Measurements from ENCODE around the gene LY6G6F.

LY6G6F gene

DNA sequence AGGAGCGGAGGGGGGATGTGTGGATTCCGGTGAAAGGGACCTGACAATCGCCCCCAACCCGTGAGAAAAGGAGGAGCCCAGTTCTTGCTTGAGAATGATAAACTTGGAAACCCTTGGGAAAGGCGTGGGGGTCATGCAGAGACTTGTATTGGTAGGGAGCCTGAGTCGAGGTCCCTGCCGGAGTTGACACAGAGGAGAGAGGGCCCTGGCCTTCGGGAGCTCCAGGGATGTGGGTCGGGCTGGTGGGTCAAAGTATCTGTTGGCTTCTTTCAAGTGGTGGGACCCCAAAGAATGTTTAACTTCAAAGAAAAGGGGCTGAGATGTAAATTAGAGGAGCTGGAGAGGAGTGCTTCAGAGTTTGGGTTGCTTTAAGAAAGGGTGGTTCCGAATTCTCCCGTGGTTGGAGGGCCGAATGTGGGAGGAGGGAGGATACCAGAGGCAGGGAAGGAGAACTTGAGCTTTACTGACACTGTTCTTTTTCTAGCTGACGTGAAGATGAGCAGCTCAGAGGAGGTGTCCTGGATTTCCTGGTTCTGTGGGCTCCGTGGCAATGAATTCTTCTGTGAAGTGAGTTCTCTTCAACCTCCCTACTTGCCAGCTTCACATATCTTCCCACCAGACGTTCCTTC lies 40.2 kb upstream of the LY6G6F start:
- Histone ChIP-seq H3K9me3 (replicated peaks; ENCODE audit: insufficient read depth, low read length) (no peaks in the 10 kb centered on the region), H3K27ac (ENCODE audit: low read length) (peak overlapping the region; percentile 12; the same call in 1 of the 2 replicates), H3K4me1 (ENCODE audit: low read length) (peaks cover 27% of the 10 kb centered on the region), H3K9me2 (replicated peaks; ENCODE audit: insufficient read depth, low read length) (no peaks in the 10 kb centered on the region), H2AFZ (ENCODE audit: low read length) (peak overlapping the region; percentile 56; the same call in 1 of the 2 replicates), H3K79me2 (ENCODE audit: low read length) (peaks cover 70% of the 10 kb centered on the region), H3K4me2 (ENCODE audit: low read depth, low read length) (peak overlapping the region; percentile 70), H3K36me3 (replicated peaks; ENCODE audit: insufficient read depth, low read length) (peaks cover 13% of the 10 kb centered on the region), H3K9ac (ENCODE audit: low read length) (peak overlapping the region; percentile 89), H3K27me3 (replicated peaks; ENCODE audit: insufficient read depth, low read length) (no peaks in the 10 kb centered on the region), H3K4me3 (ENCODE audit: low read length) (peak overlapping the region; percentile 99), H3F3A (ENCODE audit: insufficient read depth, low read length) (peaks cover 15% of the 10 kb centered on the region), H4K20me1 (ENCODE audit: insufficient read depth, low read length) (no peaks in the 10 kb centered on the region)
- no peak for TF ChIP-seq CTCF (IDR thresholded peaks at IDR 0.05; ENCODE audit: low read length)
- no peak for TF ChIP-seq EZH2phosphoT487 (IDR thresholded peaks at IDR 0.05; ENCODE audit: low read length)
- TF ChIP-seq EZH2 (optimal IDR thresholded peaks at IDR 0.05; ENCODE audit: low read depth, low read length), result no peak
- no peak for DNase-seq

DNA sequence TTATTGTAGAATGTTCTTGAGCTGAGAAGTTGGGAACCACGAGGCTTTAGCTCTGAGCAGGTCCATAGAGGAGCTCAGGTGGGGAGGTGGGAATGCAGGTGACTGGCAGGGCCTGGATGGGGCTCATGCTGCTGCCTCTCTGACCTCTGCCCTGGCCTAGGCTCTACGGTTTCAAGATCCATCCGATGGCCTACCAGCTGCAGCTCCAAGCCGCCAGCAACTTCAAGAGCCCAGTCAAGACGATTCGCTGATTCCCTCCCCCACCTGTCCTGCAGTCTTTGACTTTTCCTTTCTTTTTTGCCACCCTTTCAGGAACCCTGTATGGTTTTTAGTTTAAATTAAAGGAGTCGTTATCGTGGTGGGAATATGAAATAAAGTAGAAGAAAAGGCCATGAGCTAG lies 37.0 kb upstream of the LY6G6F start, which contains the start of gene LY6G5B:
TSS of gene LY6G5B (plus strand) at position 301 of the 400 bp plus-strand sequence. CDS start 975 bp downstream, outside the sequence.
- TF ChIP-seq EZH2 (optimal IDR thresholded peaks at IDR 0.05; ENCODE audit: low read depth, low read length) (no peak), CTCF (IDR thresholded peaks at IDR 0.05; ENCODE audit: low read length) (no peak), EZH2phosphoT487 (IDR thresholded peaks at IDR 0.05; ENCODE audit: low read length) (no peak)

DNA sequence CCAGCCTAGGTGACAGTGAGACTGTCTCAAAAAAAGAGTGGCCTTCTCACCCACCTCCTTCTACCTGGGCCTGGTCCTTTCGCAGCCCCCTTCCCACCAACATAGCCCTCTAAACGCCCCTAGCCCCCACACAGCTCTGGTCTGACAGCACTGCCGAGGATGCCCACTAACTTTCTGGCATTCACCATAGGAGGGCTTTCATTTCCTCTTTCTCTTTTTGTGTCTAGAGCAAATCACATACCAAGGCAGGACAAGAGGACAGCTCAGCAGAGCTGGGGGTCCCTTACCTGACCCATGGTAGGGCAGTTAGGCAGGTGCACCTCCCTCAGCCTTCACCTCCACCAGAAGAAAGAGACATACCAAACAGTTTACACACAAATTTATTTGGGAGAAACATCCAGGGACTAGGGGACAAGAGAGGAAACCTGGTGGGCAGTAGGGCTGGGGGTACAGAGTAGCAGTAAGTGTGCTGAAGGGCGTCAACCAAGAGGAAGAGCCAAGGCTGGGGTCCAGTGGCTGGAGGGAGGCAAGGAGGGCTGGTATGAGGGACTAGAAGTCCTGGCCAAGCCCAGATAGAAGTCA lies 30.3 kb upstream of the LY6G6F start:
- no peak for DNase-seq
- H3K4me1 ChIP-seq (ENCODE audit: low read length), result no peaks in the 10 kb centered on the region; the same call in 1 of the 2 replicates

More for the DNA sequence above, 37.0 kb upstream of the LY6G6F start, which contains the start of gene LY6G5B:
- no peak within 1 kb of the TSS for H3K9ac ChIP-seq (ENCODE audit: low read length)
- peaks cover 13% of the 10 kb centered on the region for H3K36me3 ChIP-seq (replicated peaks; ENCODE audit: insufficient read depth, low read length)
- no peaks in the 10 kb centered on the region for H3K27me3 ChIP-seq (replicated peaks; ENCODE audit: insufficient read depth, low read length)
- H3K79me2 ChIP-seq (ENCODE audit: low read length), result peaks cover 44% of the 10 kb centered on the region
- H3K4me2 ChIP-seq (ENCODE audit: low read depth, low read length), result no peak within 1 kb of the TSS
- H2AFZ ChIP-seq (ENCODE audit: low read length), result no peak within 1 kb of the TSS
- H3K4me3 ChIP-seq (ENCODE audit: low read length), result no peak within 1 kb of the TSS
- no peaks in the 10 kb centered on the region for H3K9me3 ChIP-seq (replicated peaks; ENCODE audit: insufficient read depth, low read length)
- no peak for DNase-seq
- no peak within 1 kb of the TSS for H3K27ac ChIP-seq (ENCODE audit: low read length)
- no peaks in the 10 kb centered on the region for H4K20me1 ChIP-seq (ENCODE audit: insufficient read depth, low read length)
- H3K4me1 ChIP-seq (ENCODE audit: low read length), result peaks cover 4% of the 10 kb centered on the region; the same call in 1 of the 2 replicates
- no peaks in the 10 kb centered on the region for H3K9me2 ChIP-seq (replicated peaks; ENCODE audit: insufficient read depth, low read length)
- H3F3A ChIP-seq (ENCODE audit: insufficient read depth, low read length), result peaks cover 6% of the 10 kb centered on the region

More for the DNA sequence above, 30.3 kb upstream of the LY6G6F start:
- H4K20me1 ChIP-seq (ENCODE audit: insufficient read depth, low read length), result no peaks in the 10 kb centered on the region
- H3F3A ChIP-seq (ENCODE audit: insufficient read depth, low read length), result peaks cover 5% of the 10 kb centered on the region; the same call in 1 of the 2 replicates
- no peaks in the 10 kb centered on the region for H3K9me2 ChIP-seq (replicated peaks; ENCODE audit: insufficient read depth, low read length)
- no peak overlapping the region for H3K27ac ChIP-seq (ENCODE audit: low read length)
- no peaks in the 10 kb centered on the region for H3K79me2 ChIP-seq (ENCODE audit: low read length)
- H3K36me3 ChIP-seq (replicated peaks; ENCODE audit: insufficient read depth, low read length), result no peaks in the 10 kb centered on the region
- H3K4me3 ChIP-seq (ENCODE audit: low read length), result no peak overlapping the region
- H3K27me3 ChIP-seq (replicated peaks; ENCODE audit: insufficient read depth, low read length), result no peaks in the 10 kb centered on the region
- no peak overlapping the region for H2AFZ ChIP-seq (ENCODE audit: low read length)
- no peak for TF ChIP-seq EZH2 (optimal IDR thresholded peaks at IDR 0.05; ENCODE audit: low read depth, low read length)
- no peak for TF ChIP-seq EZH2phosphoT487 (IDR thresholded peaks at IDR 0.05; ENCODE audit: low read length)
- TF ChIP-seq CTCF (IDR thresholded peaks at IDR 0.05; ENCODE audit: low read length), result no peak
- H3K9me3 ChIP-seq (replicated peaks; ENCODE audit: insufficient read depth, low read length), result no peaks in the 10 kb centered on the region
- no peak overlapping the region for H3K9ac ChIP-seq (ENCODE audit: low read length)
- no peak overlapping the region for H3K4me2 ChIP-seq (ENCODE audit: low read depth, low read length)

Data from MM.1S (cell line).